COLO829 (cell line): Measurements from ENCODE around the gene MIER2.

Source experiments
- DNase-seq: peaks from one replicate; pipeline ENCODE4 v3.0.0; 2012; ENCODE audit warnings: low spot score

Gene MIER2

GRCh38 chr19:330503-330902 is 14.1 kb downstream of the MIER2 start:
- DNase-seq: no peak

DNA sequence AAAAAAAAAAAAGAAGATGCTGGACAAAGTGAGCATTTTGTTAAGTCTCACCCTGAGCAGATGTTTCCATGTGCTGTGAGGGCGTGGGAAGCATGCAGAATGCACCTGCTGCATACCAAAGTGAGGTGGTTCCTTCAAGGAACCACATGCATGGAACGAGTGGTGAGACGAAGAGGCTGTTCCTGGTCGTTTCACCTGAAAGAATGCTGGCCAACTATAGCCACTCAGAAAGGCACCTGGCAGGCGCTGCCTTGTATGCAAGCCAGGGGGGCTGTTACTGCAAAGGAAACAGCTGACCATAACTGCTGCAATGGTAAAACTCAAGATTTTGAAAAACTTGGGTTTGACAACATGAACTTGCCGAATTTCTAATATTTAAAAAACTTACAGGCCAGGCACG is 14.7 kb downstream of the MIER2 start:
- DNase-seq: no peak

- DNase-seq: no peak
Measured at GRCh38 chr19:328025-328505, 16.5 kb downstream of the MIER2 start.

DNA sequence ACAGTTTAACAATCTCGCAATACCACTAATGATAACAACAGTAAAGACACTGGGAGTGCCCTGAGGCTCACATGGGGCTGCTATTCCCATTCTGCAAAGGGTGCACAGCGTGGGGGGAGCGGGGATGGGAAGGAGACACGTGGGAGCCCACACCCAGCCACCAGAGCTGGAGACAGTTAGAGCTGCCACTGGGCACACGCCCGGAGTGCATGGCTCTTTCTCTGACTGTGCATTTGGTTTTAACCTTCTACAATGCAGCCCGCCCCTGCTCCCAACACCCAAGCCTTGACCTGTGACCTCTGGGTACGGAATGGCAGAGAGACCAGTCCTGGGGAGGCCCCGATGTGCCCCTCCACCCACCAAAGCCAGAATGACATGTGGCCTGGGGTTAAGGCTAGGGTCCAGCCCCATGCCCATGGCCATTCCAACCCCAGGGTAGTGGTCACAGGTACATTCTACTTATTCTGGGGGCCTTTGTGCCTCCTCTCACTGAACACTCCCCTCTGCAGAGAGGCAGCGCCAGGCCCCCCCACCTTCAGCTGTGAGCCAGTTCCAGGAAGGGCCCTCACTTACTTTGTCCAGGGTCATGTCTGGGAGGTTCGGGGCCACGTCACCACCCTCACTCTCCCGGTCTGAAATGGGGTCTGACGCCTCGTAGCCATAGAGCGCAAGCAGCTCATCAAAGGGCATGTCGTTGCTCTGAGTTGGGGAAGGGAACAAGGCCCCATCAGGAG is 17.1 kb downstream of the MIER2 start:
- DNase-seq: no peak

- no peak for DNase-seq
Measured at GRCh38 chr19:326871-327270, 17.7 kb downstream of the MIER2 start.

DNA sequence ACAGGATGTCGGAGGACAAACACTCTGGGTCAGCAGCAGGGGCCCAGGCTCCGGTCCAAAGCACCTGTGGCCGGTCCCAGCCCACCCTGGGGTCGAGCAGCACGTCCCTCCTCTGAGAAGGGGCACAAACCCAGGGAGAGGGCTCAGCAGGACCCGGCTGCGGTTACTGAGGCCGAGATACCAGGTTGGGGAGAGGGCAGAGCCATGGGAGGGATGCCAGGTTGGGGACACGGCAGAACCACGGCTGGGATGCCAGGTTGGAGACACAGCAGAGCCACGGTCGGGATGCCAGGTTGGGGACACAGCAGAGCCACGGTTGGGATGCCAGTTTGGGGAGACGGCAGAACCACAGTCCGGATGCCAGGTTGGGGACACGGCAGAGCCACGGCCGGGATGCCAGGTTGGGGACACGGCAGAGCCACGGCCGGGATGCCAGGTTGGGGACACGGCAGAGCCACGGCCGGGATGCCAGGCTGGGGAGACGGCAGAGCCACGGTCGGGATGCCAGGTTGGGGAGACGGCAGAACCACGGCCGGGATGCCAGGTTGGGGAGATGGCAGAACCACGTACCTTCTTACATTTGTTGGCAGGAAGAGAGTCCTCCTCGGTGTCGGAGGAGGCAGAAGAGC is 18.5 kb downstream of the MIER2 start:
- DNase-seq: no peak

GRCh38 chr19:325173-325936 is 19.2 kb downstream of the MIER2 start:
- DNase-seq: no peak

DNA sequence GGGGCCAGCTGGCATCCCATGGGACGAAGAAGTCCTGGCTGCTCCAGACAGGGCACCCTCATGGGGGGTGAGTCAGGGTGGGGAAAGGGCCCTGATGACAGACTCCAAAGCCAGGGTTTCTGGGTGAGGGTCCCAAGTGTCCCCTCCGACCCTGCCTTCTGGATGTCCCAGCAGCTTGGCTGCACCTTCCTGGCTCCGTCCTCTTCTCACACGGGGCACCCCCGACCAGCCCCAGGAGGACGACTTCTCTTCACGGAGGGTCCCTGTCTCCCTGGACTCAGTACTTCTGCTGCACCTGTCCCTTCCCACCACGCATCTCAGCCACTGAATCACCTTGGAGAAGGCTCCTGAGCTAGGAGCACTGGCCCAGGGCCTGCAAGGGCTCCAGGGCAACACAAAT is 19.9 kb downstream of the MIER2 start:
- DNase-seq: no peak

DNA sequence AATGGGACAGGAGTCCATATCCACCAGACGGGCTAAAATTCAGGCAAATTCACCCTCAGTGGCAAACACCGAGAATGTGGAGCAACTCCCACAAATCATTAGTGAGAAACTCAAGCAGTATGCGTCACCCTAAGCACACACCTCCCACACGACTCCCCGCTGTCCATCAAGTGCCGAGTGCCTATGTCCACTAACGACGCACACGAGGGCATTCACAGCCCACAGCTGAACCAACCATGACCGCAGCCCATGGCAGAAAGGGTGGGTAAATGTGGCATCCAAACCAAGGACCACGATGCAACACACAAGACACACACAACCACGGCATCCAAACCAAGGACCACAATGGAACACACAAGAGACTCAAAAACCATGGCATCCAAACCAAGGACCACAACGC is 22.0 kb downstream of the MIER2 start:
- DNase-seq: no peak

DNA sequence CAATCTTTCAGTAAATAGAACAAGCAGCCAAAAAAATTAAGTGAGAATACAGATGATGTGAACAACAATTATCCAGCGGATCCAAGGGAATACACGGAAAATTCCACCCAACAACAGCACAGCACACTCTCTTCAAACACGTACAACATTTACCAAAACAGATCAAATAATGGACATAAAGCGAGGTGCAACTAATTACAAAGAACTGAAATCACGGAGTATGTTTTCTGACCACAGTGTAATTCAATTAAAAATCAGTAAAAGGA is 26.2 kb downstream of the MIER2 start:
- DNase-seq: no peak

- no peak for DNase-seq
Measured at GRCh38 chr19:317710-318508, 26.7 kb downstream of the MIER2 start.

GRCh38 chr19:315811-316210 is 28.8 kb downstream of the MIER2 start:
- no peak for DNase-seq

DNA sequence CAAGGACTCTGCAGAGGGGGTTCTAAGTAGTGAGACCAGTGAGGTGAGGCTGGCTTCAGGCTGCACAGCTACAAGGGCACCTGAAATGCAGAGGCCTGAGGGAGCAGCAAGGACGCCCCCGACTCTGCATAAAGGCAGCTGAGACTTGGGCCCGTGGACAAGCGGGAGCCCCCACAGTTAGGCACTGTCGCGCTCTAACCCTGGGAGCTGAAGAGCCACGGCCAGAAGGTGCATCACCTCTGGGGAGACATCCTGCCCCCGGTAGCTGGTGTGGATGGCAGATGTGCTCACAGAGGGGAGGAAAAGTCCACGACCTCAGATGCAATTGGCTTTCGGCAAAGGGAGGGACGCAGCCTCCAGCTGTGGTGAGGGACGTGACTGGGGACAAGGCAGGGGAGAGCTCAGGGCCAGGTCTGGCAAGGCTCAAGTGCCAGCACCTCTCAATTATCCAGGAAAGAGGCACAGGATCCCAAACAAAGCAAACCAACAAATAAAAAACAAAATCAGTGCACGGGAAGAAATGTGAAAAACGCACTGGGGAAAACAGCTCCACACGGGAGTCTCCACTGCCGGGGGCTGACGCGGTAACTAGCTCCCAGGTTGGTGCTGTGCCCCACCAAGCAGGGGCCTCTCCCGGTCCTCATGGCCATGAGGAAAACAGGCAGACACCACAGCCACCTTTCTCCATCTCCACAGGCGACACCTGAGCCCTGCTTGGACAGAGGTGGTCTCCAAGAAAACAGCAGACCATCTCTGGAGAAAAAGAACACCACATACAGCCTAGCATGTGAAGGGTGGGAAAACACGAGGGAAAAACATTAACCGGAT is 30.4 kb downstream of the MIER2 start:
- DNase-seq: no peak

DNA sequence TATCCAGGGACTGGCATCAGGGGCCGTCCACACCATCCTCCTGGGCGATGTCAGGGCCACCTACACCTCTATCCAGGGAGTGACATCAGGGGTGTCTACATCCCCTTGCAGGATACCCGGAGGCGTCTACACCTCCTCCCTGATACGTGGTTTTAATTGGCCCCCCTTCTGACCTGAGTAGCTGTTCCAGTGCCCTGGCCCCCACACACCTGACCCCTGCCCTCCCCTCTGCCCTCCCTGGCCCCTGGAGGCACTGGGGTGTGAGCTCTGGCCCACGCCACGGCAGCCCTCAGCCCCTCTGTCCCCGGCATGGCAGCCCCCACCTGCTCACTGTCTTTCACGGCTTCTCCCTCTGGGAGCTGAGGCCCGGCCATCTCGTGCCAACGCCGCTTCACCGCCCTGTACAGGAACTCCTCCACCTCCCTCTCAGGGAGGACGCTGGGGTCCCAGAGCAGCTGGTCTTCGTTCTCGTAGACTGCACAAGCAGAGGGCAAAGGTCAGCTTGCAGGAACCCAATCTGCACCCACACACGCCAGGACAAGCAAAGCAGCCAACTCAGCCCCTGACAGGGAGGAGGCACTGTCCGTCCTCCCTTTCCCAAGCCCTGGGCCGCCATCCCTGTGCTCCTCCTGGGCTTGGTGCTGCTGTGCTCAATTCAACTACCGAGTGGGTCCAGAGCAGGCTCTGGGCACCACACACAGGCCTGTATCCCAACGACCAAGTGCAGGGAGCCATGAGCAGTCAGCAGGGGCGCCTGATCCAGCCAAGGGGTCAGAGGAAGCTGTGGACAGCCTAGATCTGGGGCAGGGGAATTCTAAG is 31.2 kb downstream of the MIER2 start:
- DNase-seq: no peak

DNA sequence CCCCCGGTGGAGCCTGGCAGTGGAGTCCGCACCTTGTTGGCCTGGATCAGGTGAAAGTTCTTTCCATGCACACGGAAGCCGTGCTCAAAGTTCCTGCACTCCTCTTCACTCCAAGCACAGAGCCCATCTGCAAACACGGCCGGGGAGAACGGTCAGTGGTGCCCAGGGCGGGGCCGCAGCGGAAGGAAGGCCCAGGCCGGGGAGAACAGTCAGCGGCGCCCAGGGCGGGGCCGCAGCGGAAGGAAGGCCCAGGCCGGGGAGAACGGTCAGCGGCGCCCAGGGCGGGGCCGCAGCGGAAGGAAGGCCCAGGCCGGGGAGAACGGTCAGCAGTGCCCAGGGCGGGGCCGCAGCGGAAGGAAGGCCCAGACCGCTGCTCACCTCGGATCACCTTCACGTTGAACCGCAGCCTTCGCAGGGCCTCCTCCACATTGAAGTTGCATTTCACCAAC is 32.8 kb downstream of the MIER2 start:
- DNase-seq: no peak

DNA sequence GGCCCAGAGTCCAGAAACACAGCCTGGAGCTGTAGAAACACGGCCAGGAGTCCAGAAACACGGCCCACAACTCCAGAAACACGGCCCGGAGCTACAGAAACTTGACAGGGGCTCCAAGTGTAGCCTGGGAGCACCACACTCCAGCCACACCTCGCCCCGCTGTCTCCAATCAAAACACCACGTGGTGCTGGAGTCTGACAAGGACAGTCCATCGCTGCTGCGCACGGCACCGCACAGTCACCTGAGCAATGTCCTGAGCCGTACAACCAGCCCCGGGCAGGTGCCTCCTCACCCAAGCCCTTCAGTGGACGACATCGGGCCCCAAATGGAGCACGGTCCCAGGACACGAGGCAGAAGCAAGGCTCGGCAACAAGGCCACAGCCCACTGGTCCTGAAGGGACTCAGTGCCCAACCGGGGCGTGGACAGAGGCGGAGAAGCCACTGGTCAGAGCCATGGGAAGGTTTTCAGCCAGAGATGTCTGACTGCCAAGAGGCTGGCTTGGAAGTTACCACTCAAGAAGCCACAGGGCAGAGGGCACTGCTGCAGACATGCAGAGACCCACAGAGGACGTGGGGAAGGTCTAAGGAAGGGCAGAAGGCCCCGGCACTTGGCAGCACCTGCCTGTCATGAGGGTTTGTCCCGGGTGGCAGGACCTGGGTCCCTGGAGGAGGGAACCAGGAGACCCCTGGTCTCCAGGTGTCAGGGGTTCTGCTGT is 33.7 kb downstream of the MIER2 start:
- DNase-seq: no peak

DNA sequence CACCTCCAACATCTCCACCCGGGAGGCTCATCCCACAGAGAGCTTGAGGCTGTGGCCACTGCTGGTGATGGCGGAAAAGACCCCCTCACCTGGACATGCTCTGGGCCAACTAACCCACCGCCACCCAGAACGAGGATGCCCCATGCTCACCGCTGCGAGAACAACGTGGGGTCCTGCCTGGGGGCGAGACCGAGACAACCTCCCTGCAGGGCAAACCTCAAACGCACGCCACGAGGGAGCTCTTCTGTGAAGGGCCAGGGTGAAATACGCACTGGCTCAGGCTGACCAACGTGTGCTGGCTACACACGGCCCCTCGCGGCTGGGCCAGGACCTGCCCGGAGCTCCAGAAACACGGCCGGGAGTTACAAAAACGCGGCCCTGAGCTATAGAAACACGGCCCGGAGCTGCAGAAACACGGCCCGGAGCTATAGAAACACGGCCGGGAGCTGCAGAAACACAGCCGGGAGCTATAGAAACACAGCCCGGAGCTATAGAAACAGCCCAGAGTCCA is 34.4 kb downstream of the MIER2 start:
- no peak for DNase-seq

DNA sequence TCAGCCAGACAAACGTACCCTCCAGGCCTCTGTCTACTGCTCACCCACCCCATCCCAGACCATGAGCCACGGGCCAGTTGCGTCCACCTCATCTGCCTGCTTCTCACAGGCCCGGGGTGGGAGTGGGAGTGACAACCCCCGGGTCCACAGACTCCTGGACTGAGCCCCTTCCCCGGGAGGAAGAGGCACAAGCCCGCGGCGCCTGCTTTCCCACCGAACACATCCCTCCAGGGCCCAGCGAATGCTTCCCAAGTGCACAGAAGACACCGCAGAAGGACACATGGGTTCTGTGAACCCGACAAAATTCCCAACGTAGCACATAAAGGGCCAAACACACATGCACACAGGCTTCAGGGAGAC is 35.4 kb downstream of the MIER2 start:
- no peak for DNase-seq

DNA sequence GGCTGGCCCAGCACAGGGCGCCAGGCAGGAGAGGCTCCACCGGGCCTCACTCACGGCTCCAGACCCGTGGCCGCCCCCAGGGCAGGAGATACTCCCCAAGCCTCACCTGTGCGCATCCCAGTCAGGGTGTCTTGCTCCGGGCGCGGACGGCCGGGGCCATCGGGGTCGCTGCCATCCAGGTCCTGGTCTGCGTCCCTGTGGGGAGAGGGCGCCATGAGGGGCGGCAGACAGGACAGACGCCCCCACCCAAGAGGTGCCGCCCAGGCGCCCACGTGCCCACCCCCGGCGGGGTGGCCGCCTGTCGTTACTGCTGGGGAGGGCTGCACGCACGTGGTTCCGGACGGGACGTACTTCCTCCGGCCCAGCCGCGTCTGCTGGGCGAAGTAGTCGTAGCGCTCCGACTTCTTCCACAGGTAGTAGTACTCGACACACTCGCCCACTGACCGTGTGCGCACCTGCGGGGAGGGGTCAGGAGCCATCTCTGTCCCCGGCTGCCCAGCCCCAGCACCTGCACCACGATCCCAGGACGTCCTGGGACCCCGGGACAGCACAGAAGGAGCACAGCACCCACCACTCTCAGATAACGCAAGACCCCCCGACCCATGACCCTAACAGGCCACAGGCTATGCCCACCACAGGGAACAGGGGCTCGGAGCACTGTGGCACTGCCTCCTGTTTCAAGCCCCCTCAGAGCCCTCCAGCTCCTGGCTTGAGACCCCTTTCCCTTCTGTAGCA is 36.0 kb downstream of the MIER2 start:
- DNase-seq: no peak
